GM18517 (cell line): ENCODE results near the gene CSNK1D.
"Not testable (repeated sequence)": the region's sequence is repeated elsewhere in the genome, so short reads cannot be mapped to it uniquely, and the experiment has no call there.

Experiments
- ATAC-seq: cut with Tn5 transposase; IDR thresholded peaks from one replicate; pipeline ENCODE4 v1.9.1; 2021; ENCODE audit warnings: mild to moderate bottlenecking, moderate library complexity; ENCODE audit not compliant: unreplicated experiment

Gene CSNK1D

GRCh38 chr17:82216301-82217119 lies 57.0 kb downstream of the CSNK1D start:
- no peak for ATAC-seq

DNA sequence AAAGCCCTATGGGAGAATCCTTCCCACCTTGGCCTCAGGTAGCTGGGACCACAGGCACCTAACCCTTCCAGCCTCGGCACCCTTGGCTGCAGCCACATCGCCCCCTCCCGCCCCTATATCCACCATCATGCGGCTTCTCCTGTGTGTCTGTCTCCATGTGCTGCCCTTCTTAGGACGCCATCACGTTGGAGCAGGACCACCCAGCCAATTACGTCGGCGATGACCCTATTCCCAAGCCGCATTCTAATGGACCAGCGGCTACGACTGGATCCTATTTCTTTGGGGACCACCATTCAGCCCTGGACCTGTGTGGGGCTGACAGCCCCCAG lies 57.6 kb downstream of the CSNK1D start:
- ATAC-seq = no peak

DNA sequence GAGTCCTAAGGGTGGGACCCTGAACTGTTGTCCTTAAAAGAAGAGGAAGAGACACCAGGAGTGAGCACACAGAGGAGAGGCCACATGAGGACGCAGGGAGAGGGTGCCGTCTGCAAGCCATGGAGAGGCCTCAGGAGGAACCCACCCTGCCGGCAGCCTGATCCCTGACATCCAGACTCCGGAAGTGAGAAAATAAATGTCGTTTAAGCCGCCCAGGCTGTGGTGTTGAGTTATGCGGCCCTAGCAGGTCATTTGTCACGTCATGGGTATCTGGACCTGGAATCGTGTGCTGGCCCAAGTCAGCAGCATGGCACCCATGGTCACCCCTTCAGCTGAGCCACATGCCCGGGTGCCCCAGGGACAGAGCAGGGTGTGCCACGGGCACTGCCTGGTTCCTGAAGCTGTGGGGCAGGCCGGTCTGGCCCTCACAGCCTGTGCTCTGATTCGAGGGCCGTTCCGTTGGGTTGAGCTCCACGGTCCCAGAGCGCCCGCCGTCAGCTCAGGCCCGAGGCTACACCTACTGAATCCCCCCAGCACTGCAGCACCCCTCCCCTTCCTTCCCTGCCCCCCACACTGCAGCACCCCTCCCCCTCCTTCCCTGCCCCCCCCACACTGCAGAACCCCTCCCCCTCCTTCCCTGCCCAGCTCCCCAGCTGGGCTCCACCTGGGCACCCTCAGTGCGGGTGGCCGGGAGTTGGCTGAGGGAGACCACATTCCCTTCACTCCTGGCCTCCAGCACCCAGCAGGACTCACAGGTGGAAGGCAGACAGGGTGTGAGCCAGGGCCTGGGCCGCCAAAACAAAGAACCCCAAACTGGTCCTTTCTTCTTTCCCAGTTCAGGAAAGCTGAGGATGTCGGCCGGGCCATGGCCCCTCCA lies 58.2 kb downstream of the CSNK1D start:
- no peak for ATAC-seq

- no peak for ATAC-seq
Measured at GRCh38 chr17:82214012-82214628, 59.4 kb downstream of the CSNK1D start.

DNA sequence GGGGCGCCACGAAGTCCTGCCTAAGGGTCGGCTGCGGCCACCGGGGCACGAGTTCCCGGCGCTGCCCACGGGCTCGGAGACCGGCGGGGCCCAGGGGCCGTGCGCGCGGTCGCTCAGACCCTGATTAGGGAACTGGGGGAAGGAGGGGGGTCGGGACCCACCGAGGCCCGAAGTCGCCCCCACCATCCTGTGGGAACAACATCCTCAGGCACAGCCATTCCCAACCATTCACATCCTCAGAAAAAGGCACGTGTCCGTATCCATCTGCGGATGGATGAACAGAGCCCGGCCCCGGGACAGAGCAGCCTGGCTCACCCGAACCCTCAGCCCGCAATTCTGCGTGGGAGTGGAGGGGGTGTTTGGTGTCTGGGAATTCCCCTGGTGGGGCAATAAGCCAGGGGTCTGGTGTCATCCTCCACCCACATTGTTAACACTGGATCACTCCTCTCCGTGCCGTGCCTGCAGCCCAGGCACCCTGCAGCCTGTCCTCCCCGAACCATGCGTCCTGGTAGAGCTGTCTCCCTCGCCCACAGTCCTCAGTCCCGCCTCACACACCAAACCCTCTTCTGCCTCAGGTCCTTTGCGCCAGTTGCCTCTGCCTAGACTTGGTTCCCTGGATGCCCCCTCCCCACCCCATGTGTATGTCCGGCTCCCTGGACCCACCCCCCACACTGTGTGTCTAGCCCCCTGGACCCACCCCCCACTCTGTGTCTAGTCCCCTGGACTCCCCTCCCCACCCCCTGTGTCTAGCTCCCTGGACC lies 60.1 kb downstream of the CSNK1D start:
- no peak for ATAC-seq

- ATAC-seq = peak; percentile 59
Measured at GRCh38 chr17:82212331-82213250, 60.9 kb downstream of the CSNK1D start, which contains the start of gene CCDC57. CCDC57 (minus strand) TSS chr17:82212842; CDS start chr17:82201944, 10,898 bp downstream.

- not testable (repeated sequence) for ATAC-seq
Measured at GRCh38 chr17:82210655-82211054, 62.8 kb downstream of the CSNK1D start.

- no peak for ATAC-seq
Measured at GRCh38 chr17:82205720-82206508, 67.6 kb downstream of the CSNK1D start.

GRCh38 chr17:82204831-82205719 lies 68.4 kb downstream of the CSNK1D start:
- ATAC-seq = no peak

DNA sequence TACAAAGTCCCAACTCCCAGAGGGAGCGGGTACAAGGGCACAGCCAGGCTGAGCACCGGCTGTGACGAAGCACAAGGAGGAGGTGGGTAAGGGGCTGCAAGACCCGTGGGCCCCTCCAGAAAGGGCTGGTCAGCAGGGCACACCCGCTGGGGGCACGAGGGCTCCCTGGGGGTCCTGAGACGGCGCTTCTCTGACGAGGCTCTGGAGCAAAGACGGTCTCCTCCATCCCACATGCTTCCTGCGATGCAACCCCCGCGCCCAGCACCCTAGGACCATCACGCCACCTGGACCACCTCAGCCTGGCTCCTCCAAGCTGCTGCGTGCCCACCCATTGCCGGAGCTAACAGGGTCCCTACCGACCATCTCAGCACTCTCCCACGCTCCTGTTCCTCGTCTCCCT lies 69.6 kb downstream of the CSNK1D start:
- no peak for ATAC-seq

DNA sequence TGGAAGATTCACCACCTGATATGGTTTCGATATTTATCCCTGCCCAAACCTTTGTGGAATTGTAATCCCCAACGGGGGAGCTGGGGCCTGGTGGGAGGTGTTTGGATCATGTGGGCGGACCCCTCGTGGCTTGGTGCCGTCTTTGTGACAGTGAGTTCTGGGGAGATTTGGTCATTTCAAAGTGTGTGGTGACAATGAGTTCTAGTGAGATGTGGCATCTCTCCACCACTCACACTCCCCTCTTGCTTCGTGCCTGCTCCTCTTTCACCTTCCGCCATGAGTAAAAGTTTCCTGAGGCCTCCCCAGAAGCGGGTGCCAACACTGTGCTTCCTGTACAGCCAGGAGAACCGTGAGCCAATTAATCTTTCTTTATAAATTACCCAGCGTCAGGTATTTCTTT lies 70.5 kb downstream of the CSNK1D start:
- ATAC-seq = no peak

DNA sequence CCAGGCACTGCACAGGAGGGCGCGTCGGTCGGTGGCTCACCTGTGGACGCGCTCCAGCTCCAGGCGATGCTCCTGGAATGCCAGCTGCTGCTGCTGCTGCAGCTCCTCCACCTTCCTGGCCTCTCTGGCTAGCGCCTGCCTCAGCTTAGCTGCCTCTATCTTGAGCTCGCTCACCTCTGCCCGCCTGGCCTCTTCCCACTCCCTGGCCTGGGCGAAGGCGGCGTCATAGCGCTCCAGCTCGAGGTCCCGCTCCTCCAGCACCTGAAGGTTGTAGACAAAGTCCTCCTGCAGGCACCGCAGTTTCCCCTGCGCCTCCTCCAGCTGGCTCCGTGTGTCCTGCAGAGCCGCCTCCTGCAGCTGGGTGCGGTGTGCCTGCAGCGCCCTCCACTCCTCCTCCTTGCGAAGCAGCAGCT lies 72.0 kb downstream of the CSNK1D start:
- no peak for ATAC-seq

DNA sequence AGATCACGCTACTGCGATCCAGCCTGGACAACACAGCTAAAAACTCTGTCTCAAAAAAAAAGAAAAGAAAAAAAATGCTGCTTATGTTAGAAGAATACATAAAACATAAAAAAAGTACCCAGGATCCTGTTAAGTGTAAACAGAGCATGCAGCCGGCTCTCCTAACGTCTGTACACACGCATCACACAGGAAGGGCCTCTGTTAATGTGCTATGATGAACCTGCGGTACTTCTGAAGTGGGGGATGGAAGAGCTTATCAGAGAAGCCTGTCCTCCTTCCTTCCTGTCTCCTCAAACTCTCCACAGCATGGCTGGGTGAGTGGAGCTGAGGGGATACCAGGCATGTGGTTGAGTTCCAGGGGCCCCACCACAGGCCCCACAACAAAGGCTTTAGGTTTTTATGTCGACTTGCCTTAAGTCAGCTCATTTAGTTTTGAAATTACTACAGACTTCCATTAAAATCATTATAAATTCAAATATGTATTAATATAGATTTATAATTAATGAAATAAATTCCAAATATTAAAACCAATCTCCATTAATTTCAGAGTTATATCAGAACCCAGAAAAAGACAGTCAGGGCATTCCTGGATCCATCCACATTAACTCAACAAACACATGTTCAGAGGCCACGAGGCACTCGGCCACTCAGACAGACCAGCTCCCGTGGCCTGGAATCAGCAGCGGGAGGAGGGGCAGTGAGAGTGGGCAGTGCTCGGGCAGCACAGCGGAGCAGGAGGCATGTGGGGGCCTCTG lies 72.6 kb downstream of the CSNK1D start:
- no peak for ATAC-seq

DNA sequence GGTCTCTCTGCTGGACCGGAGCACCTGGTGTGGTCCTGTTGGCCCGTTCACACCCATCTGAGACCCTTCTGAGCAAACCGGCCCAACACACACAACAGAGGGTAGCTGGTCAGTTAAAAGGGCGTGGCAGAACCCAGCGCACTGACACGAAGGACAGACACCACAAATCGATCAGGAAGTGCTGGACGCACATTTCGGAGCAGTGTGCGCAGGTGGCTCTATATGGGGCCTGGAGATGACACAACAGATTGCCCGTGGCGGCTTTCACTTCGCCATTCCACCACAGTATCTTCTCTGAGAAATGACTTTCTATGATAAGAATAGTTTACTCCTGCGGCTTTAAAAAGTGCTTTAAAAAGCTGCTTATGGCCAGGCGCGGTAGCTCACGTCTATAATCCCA lies 73.4 kb downstream of the CSNK1D start:
- no peak for ATAC-seq

GRCh38 chr17:82199496-82199895 lies 74.0 kb downstream of the CSNK1D start:
- ATAC-seq = no peak

- no peak for ATAC-seq
Measured at GRCh38 chr17:82198092-82198491, 75.4 kb downstream of the CSNK1D start.
